Lower lobe of right lung (tissue), 2 donors: Measurements from ENCODE around the gene TTC7B. TPM values are rescaled to one million over a fixed set of nuclear protein-coding genes. Genes with fewer than 3 reads are reported as not detected.

ENCODE experiments used
- ATAC-seq, 2 donors: fragments of 200-7000 bp; cut with Tn5 transposase; one replicate each; pipeline ENCODE4 v1.9.1; 2020 to 2022; ENCODE audit warnings: mild to moderate bottlenecking in 2 of 2, moderate library complexity in 2 of 2
- DNase-seq: peaks from one replicate; pipeline ENCODE4 v3.0.0-alpha.2; 2020
- H3K27ac ChIP-seq: fragments of 200-600 bp; one replicate; pipeline ENCODE4 v1.8.0; 2022
- H3K27me3 ChIP-seq: fragments of 200-600 bp; one replicate; pipeline ENCODE4 v1.8.0; 2022; ENCODE audit warnings: low read depth
- H3K36me3 ChIP-seq: fragments of 200-600 bp; one replicate; pipeline ENCODE4 v1.8.0; 2022; ENCODE audit warnings: mild to moderate bottlenecking
- H3K4me1 ChIP-seq: fragments of 200-600 bp; one replicate; pipeline ENCODE4 v1.8.0; 2022
- H3K4me3 ChIP-seq: fragments of 200-600 bp; one replicate; pipeline ENCODE4 v1.8.0; 2022; ENCODE audit warnings: mild to moderate bottlenecking
- H3K9me3 ChIP-seq: fragments of 200-600 bp; one replicate; pipeline ENCODE4 v1.8.0; 2022
- CTCF ChIP-seq: fragments of 200-600 bp; IDR thresholded peaks from one replicate; pipeline ENCODE4 v1.8.0; 2022; ENCODE audit warnings: antibody characterized with exemption, mild to moderate bottlenecking
- intact Hi-C: fragments of 100-400 bp; cut with DNase I; formaldehyde crosslinking; loops from one replicate; pipeline ENCODE4 v1.11.0; 2022
- total RNA-seq: library from RNA; stranded (reverse); fragmentation: NEBNext Ultra II Directional; extraction: Animal tissue kit (Norgen Biotek cat#: 25700); gene quantifications from one replicate; pipeline ENCODE4 v1.2.1, GENCODE V29; 2021
- donor health status: DM: no; HTN: yes; CAD: no; lungs with severe emphysema.

Gene TTC7B
- total RNA-seq, 1 donor from 2014 or later = 54.1 TPM

- Histone ChIP-seq H3K36me3 (peaks cover 17% of the 10 kb centered on the region), H3K4me3 (no peak overlapping the region), H3K9me3 (no peaks in the 10 kb centered on the region), H3K27me3 (no peaks in the 10 kb centered on the region), H3K27ac (no peak overlapping the region), H3K4me1 (no peaks in the 10 kb centered on the region)
- ATAC-seq = no peak
- intact Hi-C loops = no loop called here
- TF ChIP-seq CTCF = no peak
- no peak for DNase-seq
These were observed 241.8 kb downstream of the TTC7B start for GRCh38 chr14:90574188-90575131.

GRCh38 chr14:90573385-90574105, 242.7 kb downstream of the TTC7B start:
- Histone ChIP-seq H3K4me3 (no peak overlapping the region), H3K4me1 (no peaks in the 10 kb centered on the region), H3K36me3 (peaks cover 17% of the 10 kb centered on the region), H3K27me3 (no peaks in the 10 kb centered on the region), H3K9me3 (no peaks in the 10 kb centered on the region), H3K27ac (no peak overlapping the region)
- no peak for DNase-seq
- intact Hi-C loops = no loop called here
- no peak for TF ChIP-seq CTCF
- no peak for ATAC-seq

GRCh38 chr14:90572441-90573150, 243.6 kb downstream of the TTC7B start:
- no peak for TF ChIP-seq CTCF
- ATAC-seq = no peak
- Histone ChIP-seq H3K4me3 (no peak overlapping the region), H3K9me3 (no peaks in the 10 kb centered on the region), H3K4me1 (no peaks in the 10 kb centered on the region), H3K27me3 (no peaks in the 10 kb centered on the region), H3K27ac (no peak overlapping the region), H3K36me3 (peaks cover 7% of the 10 kb centered on the region)
- no peak for DNase-seq
- intact Hi-C loops = no loop called here

- Histone ChIP-seq H3K27me3 (no peaks in the 10 kb centered on the region), H3K27ac (no peak overlapping the region), H3K36me3 (no peaks in the 10 kb centered on the region), H3K4me1 (no peaks in the 10 kb centered on the region), H3K9me3 (no peaks in the 10 kb centered on the region), H3K4me3 (no peak overlapping the region)
- DNase-seq = no peak
- TF ChIP-seq CTCF = no peak
- ATAC-seq = no peak
- intact Hi-C loops = no loop called here
These were observed 244.9 kb downstream of the TTC7B start for GRCh38 chr14:90571149-90571947.

GRCh38 chr14:90570461-90570860, 245.8 kb downstream of the TTC7B start:
- no peaks in the 10 kb centered on the region for H3K4me1 ChIP-seq
- TF ChIP-seq CTCF = no peak
- no peaks in the 10 kb centered on the region for H3K36me3 ChIP-seq
- ATAC-seq (no peak), DNase-seq (no peak)
- no peak overlapping the region for H3K27ac ChIP-seq
- H3K4me3 ChIP-seq = no peak overlapping the region
- no peaks in the 10 kb centered on the region for H3K27me3 ChIP-seq
- no peaks in the 10 kb centered on the region for H3K9me3 ChIP-seq
- intact Hi-C loops = no loop called here
